ENCODE data around the gene ZNF516.

Gene ZNF516

DNA sequence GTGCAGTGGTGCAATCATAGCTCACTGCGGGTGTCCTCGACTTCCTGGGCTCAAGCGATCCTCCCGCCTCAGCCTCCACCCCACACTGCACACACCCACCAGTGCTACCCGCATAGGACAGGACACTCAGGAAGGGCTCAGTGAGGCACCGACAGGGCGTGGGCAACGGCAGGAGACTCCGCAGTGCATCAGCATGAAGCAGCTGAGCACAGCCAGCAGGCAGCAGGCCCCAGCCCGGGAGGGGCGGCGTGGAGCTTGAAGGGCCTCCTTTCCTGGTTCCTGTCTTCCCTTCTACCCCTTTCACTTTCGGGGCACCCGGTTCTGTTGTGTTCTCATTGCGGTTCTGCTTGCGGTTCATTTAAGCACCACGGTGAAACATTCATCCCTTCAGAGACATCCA lies 89.8 kb downstream of the ZNF516 start:
- Mint-ChIP-seq H3K9me3 (no peaks in the 10 kb centered on the region), H3K27ac (no peak overlapping the region), H3K4me1 (peaks cover 49% of the 10 kb centered on the region), H3K4me3 (no peak overlapping the region), H3K36me3 (peaks cover 9% of the 10 kb centered on the region), H3K27me3 (no peaks in the 10 kb centered on the region)

GRCh38 chr18:76404345-76404831 lies 90.7 kb downstream of the ZNF516 start:
- peaks cover 45% of the 10 kb centered on the region for H3K4me1 Mint-ChIP-seq
- no peaks in the 10 kb centered on the region for H3K9me3 Mint-ChIP-seq
- H3K27me3 Mint-ChIP-seq = no peaks in the 10 kb centered on the region
- no peak overlapping the region for H3K27ac Mint-ChIP-seq
- peaks cover 3% of the 10 kb centered on the region for H3K36me3 Mint-ChIP-seq
- H3K4me3 Mint-ChIP-seq = no peak overlapping the region

DNA sequence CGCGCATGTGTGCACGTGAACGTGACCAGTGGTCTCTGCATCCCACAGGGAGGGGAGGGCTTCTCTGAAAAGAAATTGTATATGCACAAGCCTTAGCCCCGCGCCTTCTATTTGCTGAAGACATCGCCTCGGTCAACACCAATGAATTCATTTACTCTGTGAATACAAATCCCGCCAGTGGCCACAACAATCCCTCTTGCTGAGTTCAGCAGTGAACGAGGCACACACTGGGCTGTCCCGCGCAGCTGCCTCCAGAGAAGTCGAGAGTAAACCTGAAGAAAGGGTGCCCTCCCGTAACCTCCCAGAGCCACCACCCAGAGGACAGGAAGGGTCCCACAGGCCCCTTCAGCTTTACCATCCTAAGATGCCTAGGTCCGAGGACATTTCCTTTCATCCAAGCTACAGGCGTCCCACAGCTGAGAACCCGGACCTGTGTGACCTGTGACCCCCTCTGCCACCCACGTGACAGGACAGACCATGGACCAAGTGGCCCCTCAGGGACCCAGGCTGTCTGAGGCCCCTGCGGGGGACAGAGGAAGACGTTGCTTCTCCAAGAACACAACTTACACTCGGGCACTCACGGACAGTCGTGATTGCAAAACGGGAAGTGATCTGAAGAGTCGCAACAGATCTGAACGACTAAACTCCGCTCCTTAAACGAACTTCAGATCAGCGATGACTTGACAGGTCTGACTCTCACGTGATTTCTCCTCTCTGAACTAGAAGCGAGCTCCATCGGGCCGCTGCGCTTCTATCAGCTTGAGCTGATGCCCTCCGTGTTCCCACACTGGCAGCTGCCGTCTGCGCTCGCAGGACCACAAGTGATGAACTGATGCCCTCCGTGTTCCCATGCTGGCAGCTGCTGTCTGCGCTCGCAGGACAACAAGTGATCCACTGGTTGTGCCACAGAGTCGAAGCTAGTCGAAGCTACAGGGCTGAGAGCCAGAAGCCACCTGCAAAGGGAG lies 92.7 kb downstream of the ZNF516 start:
- Mint-ChIP-seq H3K9me3 (no peaks in the 10 kb centered on the region), H3K27ac (no peak overlapping the region), H3K27me3 (no peaks in the 10 kb centered on the region), H3K4me1 (peaks cover 34% of the 10 kb centered on the region), H3K36me3 (no peaks in the 10 kb centered on the region), H3K4me3 (no peak overlapping the region)

DNA sequence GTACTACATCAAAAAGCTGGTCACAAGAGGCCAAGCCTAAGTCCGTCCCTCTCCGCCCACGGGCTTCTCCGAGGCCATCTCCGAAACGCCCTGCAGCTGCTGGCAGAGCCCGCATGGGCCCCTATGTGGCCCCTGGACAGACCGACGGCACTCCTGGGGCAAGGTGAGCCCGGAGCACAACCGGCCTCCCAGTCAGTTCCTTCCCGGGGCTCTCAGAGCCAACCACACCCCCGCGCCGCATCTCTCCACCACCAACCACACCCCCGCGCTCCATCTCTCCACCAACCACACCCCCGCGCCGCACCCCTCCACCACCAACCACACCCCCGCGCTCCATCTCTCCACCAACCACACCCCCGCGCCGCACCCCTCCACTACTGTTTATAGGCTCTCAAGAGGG lies 93.5 kb downstream of the ZNF516 start:
- no peaks in the 10 kb centered on the region for H3K27me3 Mint-ChIP-seq
- H3K36me3 Mint-ChIP-seq = no peaks in the 10 kb centered on the region
- no peaks in the 10 kb centered on the region for H3K9me3 Mint-ChIP-seq
- peaks cover 26% of the 10 kb centered on the region for H3K4me1 Mint-ChIP-seq
- no peak overlapping the region for H3K27ac Mint-ChIP-seq
- H3K4me3 Mint-ChIP-seq = no peak overlapping the region

DNA sequence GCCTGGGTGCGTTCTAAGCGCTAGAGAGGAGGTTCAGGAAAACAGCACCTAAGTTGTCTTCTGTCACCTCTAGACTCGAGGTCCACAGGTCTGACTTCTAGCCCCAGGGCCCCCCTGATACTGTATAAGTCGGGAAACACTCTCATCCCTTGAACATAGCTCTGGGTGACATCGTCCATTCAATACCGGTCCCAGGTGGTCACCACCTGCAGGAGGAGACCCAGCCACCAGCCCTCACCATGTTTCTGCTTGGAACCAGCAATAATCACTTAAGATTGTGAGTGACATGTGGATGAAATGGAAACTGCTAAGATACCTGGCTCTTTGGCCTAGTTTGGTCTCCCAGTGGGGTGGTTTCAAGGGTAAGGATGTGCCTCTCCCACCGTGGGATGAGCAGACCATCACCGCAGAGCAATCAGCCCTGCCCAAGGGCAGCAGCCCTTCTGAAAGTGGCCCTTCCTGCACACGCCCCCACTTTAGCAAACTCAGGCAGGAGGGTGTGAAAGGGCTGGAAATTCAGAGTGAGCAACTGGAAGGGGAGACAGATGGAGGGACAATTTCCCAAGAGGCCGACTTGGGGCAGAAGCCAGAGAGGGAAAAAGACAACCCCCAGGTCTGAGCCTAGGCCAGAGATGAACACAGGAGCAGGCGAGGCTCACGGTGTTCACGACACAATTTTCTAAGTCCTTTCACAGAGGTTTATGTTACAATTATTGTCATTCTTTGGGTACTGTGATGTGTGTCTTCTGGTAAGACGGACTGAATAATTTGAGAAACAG lies 95.2 kb downstream of the ZNF516 start:
- Mint-ChIP-seq H3K27ac (no peak overlapping the region), H3K4me3 (no peak overlapping the region), H3K4me1 (peaks cover 19% of the 10 kb centered on the region), H3K36me3 (no peaks in the 10 kb centered on the region), H3K9me3 (no peaks in the 10 kb centered on the region), H3K27me3 (no peaks in the 10 kb centered on the region)

- no peaks in the 10 kb centered on the region for H3K27me3 Mint-ChIP-seq
- H3K9me3 Mint-ChIP-seq = no peaks in the 10 kb centered on the region
- no peak overlapping the region for H3K4me3 Mint-ChIP-seq
- no peak overlapping the region for H3K27ac Mint-ChIP-seq
- peaks cover 19% of the 10 kb centered on the region for H3K4me1 Mint-ChIP-seq
- H3K36me3 Mint-ChIP-seq = no peaks in the 10 kb centered on the region
Observed at GRCh38 chr18:76398896-76399612, 96.0 kb downstream of the ZNF516 start.

- Mint-ChIP-seq H3K4me1 (peaks cover 17% of the 10 kb centered on the region), H3K4me3 (no peak overlapping the region), H3K9me3 (no peaks in the 10 kb centered on the region), H3K27ac (no peak overlapping the region), H3K36me3 (no peaks in the 10 kb centered on the region), H3K27me3 (no peaks in the 10 kb centered on the region)
Observed at GRCh38 chr18:76398295-76398694, 96.7 kb downstream of the ZNF516 start.

- H3K9me3 Mint-ChIP-seq = no peaks in the 10 kb centered on the region
- H3K27ac Mint-ChIP-seq = no peak overlapping the region
- H3K4me1 Mint-ChIP-seq = peaks cover 12% of the 10 kb centered on the region
- H3K36me3 Mint-ChIP-seq = no peaks in the 10 kb centered on the region
- no peaks in the 10 kb centered on the region for H3K27me3 Mint-ChIP-seq
- no peak overlapping the region for H3K4me3 Mint-ChIP-seq
Observed at GRCh38 chr18:76397631-76398030, 97.4 kb downstream of the ZNF516 start.

GRCh38 chr18:76396792-76397191 lies 98.2 kb downstream of the ZNF516 start:
- H3K4me1 Mint-ChIP-seq = peaks cover 17% of the 10 kb centered on the region
- no peak overlapping the region for H3K4me3 Mint-ChIP-seq
- no peaks in the 10 kb centered on the region for H3K36me3 Mint-ChIP-seq
- H3K27ac Mint-ChIP-seq = no peak overlapping the region
- H3K9me3 Mint-ChIP-seq = no peaks in the 10 kb centered on the region
- no peaks in the 10 kb centered on the region for H3K27me3 Mint-ChIP-seq

GRCh38 chr18:76395609-76396008 lies 99.4 kb downstream of the ZNF516 start:
- Mint-ChIP-seq H3K4me1 (peaks cover 29% of the 10 kb centered on the region), H3K27me3 (no peaks in the 10 kb centered on the region), H3K4me3 (no peak overlapping the region), H3K36me3 (no peaks in the 10 kb centered on the region), H3K9me3 (no peaks in the 10 kb centered on the region), H3K27ac (no peak overlapping the region)

DNA sequence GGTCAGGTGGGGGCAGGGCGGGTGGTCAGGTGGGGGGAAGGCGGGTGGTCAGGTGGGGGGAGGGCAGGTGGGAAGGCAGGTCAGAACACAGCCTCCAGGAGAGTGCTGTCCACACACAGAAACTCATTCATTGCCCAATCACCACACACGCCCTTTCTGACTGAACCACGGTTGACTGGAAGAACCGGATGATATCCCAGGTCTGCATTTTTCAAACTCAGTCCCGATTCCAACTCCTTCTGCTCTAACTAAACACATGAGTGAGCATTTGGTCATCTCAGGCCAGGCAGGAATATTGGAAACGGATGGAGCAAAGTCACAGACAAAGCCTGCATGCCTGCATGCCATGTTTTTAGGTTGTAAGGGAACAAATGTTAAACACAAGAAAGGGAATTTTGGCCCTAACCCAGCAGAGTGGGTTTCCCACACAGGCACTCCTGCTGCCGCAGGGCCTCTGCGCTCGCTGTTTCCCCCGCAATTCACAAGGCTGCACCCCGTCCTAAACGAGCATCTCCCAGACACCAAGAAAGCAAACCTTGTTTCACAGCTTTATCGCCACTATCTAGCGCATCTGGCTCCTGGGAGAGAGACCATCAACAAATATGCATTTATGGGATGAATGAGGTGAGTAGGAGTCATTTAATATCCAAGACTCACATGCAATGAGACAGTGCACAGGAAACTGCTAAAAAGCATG lies 100.1 kb downstream of the ZNF516 start:
- H3K4me3 Mint-ChIP-seq = no peak overlapping the region
- no peaks in the 10 kb centered on the region for H3K27me3 Mint-ChIP-seq
- no peaks in the 10 kb centered on the region for H3K36me3 Mint-ChIP-seq
- H3K27ac Mint-ChIP-seq = no peak overlapping the region
- H3K4me1 Mint-ChIP-seq = peaks cover 35% of the 10 kb centered on the region
- no peaks in the 10 kb centered on the region for H3K9me3 Mint-ChIP-seq

DNA sequence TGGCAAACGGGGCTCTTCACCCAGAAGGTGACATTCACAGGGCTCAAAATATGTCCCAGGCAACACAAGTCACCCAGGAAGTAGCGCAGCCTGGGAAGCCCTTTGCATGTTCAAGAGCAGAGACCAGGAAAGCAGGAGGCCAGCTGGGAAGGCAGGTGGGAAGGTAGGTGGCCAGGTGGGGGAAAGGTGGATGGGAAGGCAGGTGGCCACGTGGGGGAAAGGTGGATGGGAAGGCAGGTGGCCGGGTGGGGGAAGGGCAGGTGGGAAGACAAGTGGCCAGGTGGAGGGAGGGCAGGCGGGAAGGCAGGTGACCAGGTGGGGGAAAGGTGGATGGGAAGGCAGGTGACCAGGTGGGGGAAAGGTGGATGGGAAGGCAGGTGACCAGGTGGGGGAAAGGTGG lies 102.7 kb downstream of the ZNF516 start:
- H3K36me3 Mint-ChIP-seq = no peaks in the 10 kb centered on the region
- peaks cover 43% of the 10 kb centered on the region for H3K4me1 Mint-ChIP-seq
- H3K9me3 Mint-ChIP-seq = no peaks in the 10 kb centered on the region
- H3K27ac Mint-ChIP-seq = no peak overlapping the region
- H3K27me3 Mint-ChIP-seq = no peaks in the 10 kb centered on the region
- no peak overlapping the region for H3K4me3 Mint-ChIP-seq

GRCh38 chr18:76391746-76392145 lies 103.3 kb downstream of the ZNF516 start:
- peaks cover 49% of the 10 kb centered on the region for H3K4me1 Mint-ChIP-seq
- no peaks in the 10 kb centered on the region for H3K9me3 Mint-ChIP-seq
- no peak overlapping the region for H3K4me3 Mint-ChIP-seq
- no peaks in the 10 kb centered on the region for H3K36me3 Mint-ChIP-seq
- no peak overlapping the region for H3K27ac Mint-ChIP-seq
- no peaks in the 10 kb centered on the region for H3K27me3 Mint-ChIP-seq

GRCh38 chr18:76391038-76391437 lies 104.0 kb downstream of the ZNF516 start:
- Mint-ChIP-seq H3K27ac (peak overlapping the region; percentile 25), H3K4me3 (no peak overlapping the region), H3K27me3 (no peaks in the 10 kb centered on the region), H3K36me3 (no peaks in the 10 kb centered on the region), H3K4me1 (peaks cover 56% of the 10 kb centered on the region), H3K9me3 (no peaks in the 10 kb centered on the region)

DNA sequence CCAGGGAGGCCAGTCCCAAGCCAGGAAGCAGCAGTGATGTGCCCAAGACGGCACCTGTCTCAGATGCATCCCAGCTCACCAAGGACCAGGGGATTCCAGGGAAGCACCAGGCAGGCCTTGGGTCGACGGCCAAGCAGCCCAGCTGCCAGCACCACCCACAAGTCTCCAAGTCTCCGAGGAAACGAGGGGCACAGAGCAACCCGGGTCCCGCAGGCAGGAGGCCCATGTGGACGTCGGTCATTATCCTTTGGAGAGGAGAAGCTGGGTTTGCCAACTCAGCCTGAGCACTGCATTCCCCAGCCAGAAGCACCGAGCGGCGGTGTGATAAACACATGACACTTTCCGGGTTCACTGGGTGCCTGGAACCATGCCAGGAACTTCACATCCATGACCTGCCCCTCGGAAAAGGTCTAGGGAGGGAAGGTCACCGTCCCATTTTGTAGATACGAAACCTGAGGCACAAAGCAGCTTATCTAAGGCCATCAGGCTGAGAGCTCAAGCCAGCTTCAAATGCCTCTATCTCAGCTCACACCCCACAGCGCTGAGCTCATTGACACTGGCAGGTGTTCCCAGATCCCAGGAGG lies 104.5 kb downstream of the ZNF516 start:
- no peak overlapping the region for H3K4me3 Mint-ChIP-seq
- H3K36me3 Mint-ChIP-seq = no peaks in the 10 kb centered on the region

More for the DNA sequence above, 104.5 kb downstream of the ZNF516 start:
- peaks cover 60% of the 10 kb centered on the region for H3K4me1 Mint-ChIP-seq
- H3K27me3 Mint-ChIP-seq = no peaks in the 10 kb centered on the region
- no peak overlapping the region for H3K27ac Mint-ChIP-seq
- no peaks in the 10 kb centered on the region for H3K9me3 Mint-ChIP-seq

Measured in activated naive CD4-positive, alpha-beta T cell treated with anti-CD3 and anti-CD28 coated beads, Interleukin-2, amount 50 U/mL, for 24 hours (primary cell).